ENCODE data around the gene SMIM31. TPM values are rescaled to one million over a fixed set of nuclear protein-coding genes. Genes with fewer than 3 reads are reported as not detected.

The SMIM31 gene
- total RNA-seq, 1 experiment from 2014 or later, result not detected

Other genes starting within 250 kb of the SMIM31 start
- gene APELA, start 123.0 kb downstream of the SMIM31 start, total RNA-seq (2014; rRNA removed; shearing (Covaris generic); ENCODE audit: low replicate concordance), result not detected in 2 replicates
- not detected in 2 replicates for gene TRIM61, start 223.5 kb downstream of the SMIM31 start, total RNA-seq (2014; rRNA removed; shearing (Covaris generic); ENCODE audit: low replicate concordance)